IgD-negative memory B cell (primary cell): ENCODE results near the gene PLPP3. TPM values are rescaled to one million over a fixed set of nuclear protein-coding genes. Genes with fewer than 3 reads are reported as not detected.

ENCODE experiments used
- H3K27ac Mint-ChIP-seq, 3 donors: one replicate each; pipeline ENCODE4 v1.8.0; 2020 to 2022; ENCODE audit warnings: mild to moderate bottlenecking in 3 of 3, mixed read lengths in 3 of 3, moderate library complexity in 1 of 3
- H3K27me3 Mint-ChIP-seq: one replicate; pipeline ENCODE4 v1.8.0; 2021; ENCODE audit warnings: mixed read lengths
- H3K36me3 Mint-ChIP-seq: one replicate; pipeline ENCODE4 v1.8.0; 2020; ENCODE audit warnings: mild to moderate bottlenecking, mixed read lengths
- H3K4me1 Mint-ChIP-seq, 3 donors: one replicate each; pipeline ENCODE4 v1.8.0; 2020 to 2022; ENCODE audit warnings: mixed read lengths in 3 of 3, mild to moderate bottlenecking in 1 of 3
- H3K4me3 Mint-ChIP-seq, 4 donors: one replicate each; pipeline ENCODE4 v1.8.0; 2020 to 2022; ENCODE audit warnings: mild to moderate bottlenecking in 4 of 4, mixed read lengths in 4 of 4, moderate library complexity in 3 of 4
- H3K9me3 Mint-ChIP-seq, 3 donors: one replicate each; pipeline ENCODE4 v1.8.0; 2020 to 2021; ENCODE audit warnings: mixed read lengths in 3 of 3, mild to moderate bottlenecking in 1 of 3
- polyA plus RNA-seq: library from polyadenylated mRNA; unstranded; fragments of 300-500 nt; fragmentation: Illumina TruSeq; gene quantifications from one replicate; pipeline ENCODE4 v1.2.3, GENCODE V29; 2021

PLPP3 gene
- polyA plus RNA-seq, 1 donor from 2014 or later: 2.0 TPM

DNA sequence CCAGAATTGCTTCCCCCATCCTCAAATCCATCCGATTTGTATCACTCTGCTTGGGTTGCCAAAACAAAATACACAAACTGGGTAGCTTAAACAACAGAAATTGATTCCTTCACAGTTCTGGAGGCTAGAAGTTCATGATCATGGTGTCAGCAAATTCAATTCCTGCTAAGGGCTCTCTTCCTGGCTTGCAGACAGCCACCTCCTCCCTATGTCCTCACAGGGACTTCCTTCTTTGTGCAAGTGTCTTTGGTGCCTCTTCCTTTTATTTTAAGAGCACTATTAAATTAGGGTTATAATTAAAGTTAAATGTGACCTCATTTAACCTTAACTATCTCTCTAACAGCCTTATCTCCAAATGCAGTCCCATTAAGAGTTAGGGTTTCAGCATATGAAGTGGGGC is 112.8 kb downstream of the PLPP3 start:
- Mint-ChIP-seq H3K27ac (no peak overlapping the region), H3K4me3 (no peak overlapping the region), H3K9me3 (no peaks in the 10 kb centered on the region), H3K36me3 (peaks cover 2% of the 10 kb centered on the region), H3K4me1 (peaks cover 21 to 22% (median 22%) of the 10 kb centered on the region in 3 donors), H3K27me3 (no peaks in the 10 kb centered on the region)

GRCh38 chr1:56464294-56464693 is 115.1 kb downstream of the PLPP3 start:
- H3K27ac Mint-ChIP-seq: no peak overlapping the region
- peaks cover 0 to 7% (median 4%) of the 10 kb centered on the region in 3 donors for H3K4me1 Mint-ChIP-seq
- H3K36me3 Mint-ChIP-seq: peaks cover 2% of the 10 kb centered on the region
- no peaks in the 10 kb centered on the region for H3K27me3 Mint-ChIP-seq
- H3K9me3 Mint-ChIP-seq: no peaks in the 10 kb centered on the region
- no peak overlapping the region for H3K4me3 Mint-ChIP-seq

DNA sequence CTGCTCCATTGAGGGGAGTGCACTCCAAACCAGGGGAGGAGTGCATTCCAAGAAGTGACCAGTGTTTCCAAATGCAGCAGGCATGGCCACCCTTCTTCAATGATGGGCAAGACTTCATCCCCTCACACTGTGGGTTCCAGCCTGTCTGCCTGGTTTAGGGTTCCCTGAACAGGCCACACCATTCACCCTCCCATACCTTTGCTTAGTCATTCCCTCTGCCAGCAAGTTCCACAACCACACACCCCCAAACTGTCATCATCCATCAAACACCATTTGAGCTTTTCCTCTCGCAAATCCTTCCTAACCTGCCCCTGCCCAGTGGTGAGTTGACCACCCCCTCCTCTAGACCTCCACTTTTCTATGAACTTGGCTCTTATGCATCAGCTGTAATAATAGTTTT is 116.0 kb downstream of the PLPP3 start:
- Mint-ChIP-seq H3K4me3 (no peak overlapping the region), H3K4me1 (peaks cover 0 to 7% (median 4%) of the 10 kb centered on the region in 3 donors), H3K27ac (no peak overlapping the region), H3K9me3 (no peaks in the 10 kb centered on the region), H3K27me3 (no peaks in the 10 kb centered on the region), H3K36me3 (peaks cover 2% of the 10 kb centered on the region)

GRCh38 chr1:56462209-56462608 is 117.2 kb downstream of the PLPP3 start:
- Mint-ChIP-seq H3K9me3 (no peaks in the 10 kb centered on the region), H3K4me1 (peaks cover 0 to 7% (median 4%) of the 10 kb centered on the region in 3 donors), H3K36me3 (peaks cover 2% of the 10 kb centered on the region), H3K27ac (no peak overlapping the region), H3K4me3 (no peak overlapping the region), H3K27me3 (no peaks in the 10 kb centered on the region)

DNA sequence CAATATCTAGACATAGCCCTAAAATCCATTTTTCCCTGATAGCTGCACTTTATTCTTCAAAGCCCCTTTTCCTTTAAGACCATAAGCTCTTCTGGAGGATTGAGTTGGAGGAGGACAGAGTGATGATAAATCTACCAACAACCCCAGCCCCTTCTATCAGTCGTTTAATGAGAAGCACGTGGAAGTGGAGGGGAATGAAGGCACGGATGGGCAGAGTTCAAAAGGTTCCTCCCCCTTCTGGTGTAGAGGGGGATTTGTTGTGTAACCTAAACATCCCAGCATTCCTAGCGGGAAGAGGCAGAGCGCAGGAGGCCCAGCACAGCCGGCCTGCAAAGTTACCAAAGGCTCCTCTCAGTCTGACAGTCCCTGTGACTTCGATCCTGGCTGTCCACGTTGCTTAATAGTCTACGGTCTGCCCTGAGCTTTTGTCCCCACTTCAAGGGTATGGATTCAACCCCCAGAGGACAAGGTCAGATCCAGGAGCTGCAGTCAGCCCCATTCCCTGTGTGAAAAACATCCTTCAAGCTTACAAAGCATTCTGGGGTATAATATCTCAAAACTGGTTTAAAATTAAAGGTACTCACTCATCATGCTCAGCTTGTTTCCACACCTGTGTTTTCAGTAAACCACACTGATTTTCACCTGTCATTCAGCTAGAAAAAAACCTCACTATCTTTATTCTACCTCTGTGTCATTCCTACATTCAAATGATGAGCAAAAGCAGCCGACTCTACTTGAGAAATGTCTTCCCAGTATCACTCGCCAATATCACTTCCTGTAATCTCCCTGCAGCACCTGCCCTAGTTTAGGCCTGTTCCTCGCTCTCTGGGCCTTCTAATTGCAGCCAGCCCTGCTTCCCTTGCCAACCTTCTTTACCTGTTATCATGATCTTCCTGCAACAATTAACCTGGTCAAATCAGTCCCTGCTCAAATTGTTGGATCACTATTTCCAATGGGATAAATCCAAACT is 117.9 kb downstream of the PLPP3 start:
- H3K27ac Mint-ChIP-seq: no peak overlapping the region
- H3K27me3 Mint-ChIP-seq: no peaks in the 10 kb centered on the region
- peaks cover 2% of the 10 kb centered on the region for H3K36me3 Mint-ChIP-seq
- H3K9me3 Mint-ChIP-seq: no peaks in the 10 kb centered on the region
- H3K4me1 Mint-ChIP-seq: peaks cover 0 to 7% (median 4%) of the 10 kb centered on the region in 3 donors
- H3K4me3 Mint-ChIP-seq: no peak overlapping the region

- H3K4me3 Mint-ChIP-seq: no peak overlapping the region
- H3K9me3 Mint-ChIP-seq: no peaks in the 10 kb centered on the region
- no peaks in the 10 kb centered on the region for H3K27me3 Mint-ChIP-seq
- H3K27ac Mint-ChIP-seq: no peak overlapping the region
- H3K4me1 Mint-ChIP-seq: peaks cover 0 to 7% (median 4%) of the 10 kb centered on the region in 3 donors
- peaks cover 2% of the 10 kb centered on the region for H3K36me3 Mint-ChIP-seq
Measured at GRCh38 chr1:56459260-56459659, 120.1 kb downstream of the PLPP3 start.

DNA sequence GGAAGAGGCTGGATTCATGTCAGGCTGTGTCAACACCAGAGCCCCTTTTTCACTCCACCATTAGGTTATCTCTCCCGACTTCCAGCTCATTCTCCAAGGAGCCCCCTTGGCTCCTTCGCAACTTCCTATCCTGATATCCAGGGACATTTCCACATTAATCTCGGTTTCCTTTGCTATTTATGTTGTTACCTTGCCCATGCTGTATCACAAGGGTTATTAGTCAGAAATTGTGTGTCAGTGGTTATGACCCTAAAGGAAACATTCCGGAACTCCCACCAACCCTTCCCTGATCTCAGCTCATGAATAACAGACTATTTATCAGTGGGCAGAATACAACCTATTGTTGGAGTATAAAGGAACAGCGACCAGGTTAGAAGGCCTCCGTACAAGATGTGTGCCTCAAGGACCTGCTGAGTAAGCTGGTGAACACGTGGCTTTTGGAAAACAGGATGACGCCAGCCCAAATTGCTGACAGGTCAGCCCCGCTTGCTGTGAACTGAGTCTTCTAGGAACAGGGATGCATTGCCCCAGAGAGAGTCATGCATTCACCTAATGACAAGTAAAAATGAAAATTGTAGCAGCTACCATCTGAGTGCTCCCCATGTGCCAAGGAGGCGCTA is 121.5 kb downstream of the PLPP3 start:
- no peaks in the 10 kb centered on the region for H3K36me3 Mint-ChIP-seq
- H3K4me1 Mint-ChIP-seq: peaks cover 0 to 7% (median 4%) of the 10 kb centered on the region in 3 donors
- no peak overlapping the region for H3K27ac Mint-ChIP-seq
- no peaks in the 10 kb centered on the region for H3K27me3 Mint-ChIP-seq
- H3K4me3 Mint-ChIP-seq: no peak overlapping the region
- H3K9me3 Mint-ChIP-seq: no peaks in the 10 kb centered on the region

- no peaks in the 10 kb centered on the region for H3K27me3 Mint-ChIP-seq
- no peaks in the 10 kb centered on the region for H3K9me3 Mint-ChIP-seq
- H3K36me3 Mint-ChIP-seq: no peaks in the 10 kb centered on the region
- H3K4me3 Mint-ChIP-seq: no peak overlapping the region
- no peaks in the 10 kb centered on the region for H3K4me1 Mint-ChIP-seq
- H3K27ac Mint-ChIP-seq: no peak overlapping the region
Measured at GRCh38 chr1:56456435-56457101, 122.8 kb downstream of the PLPP3 start.

DNA sequence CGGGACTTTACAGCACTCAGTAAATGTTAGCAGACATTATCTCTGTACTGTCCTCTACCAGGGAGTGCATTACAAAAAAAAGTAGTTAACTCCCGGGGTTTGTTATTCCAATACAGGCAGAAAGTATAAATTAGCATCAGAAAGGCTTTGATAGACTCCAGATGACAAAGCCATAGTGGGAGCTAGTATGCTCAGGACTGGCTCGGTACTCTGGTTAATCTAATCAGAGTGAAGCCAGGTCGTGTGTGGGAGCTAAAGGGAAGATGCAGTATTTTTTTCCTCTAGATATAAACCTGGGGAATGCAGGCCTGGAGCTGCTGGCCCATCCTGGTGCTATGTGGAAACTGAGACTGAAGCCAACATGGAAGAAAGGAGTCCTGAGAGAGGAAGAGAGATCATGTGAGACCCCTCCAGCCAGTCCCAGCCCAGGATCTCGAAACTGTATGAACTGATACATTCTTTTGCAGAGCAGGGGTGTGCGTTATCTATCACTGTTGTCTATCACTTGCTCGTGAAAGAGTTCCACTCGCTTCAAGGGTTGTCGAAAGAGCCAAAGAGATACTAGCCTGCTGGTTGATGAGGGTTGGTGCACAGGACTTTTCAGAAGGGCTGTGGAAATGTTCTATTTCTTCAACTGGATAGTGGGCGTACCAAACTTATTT is 125.8 kb downstream of the PLPP3 start:
- Mint-ChIP-seq H3K4me1 (no peaks in the 10 kb centered on the region), H3K27me3 (peaks cover 1% of the 10 kb centered on the region), H3K36me3 (no peaks in the 10 kb centered on the region)

GRCh38 chr1:56453016-56453415 is 126.3 kb downstream of the PLPP3 start:
- Mint-ChIP-seq H3K4me3 (no peak overlapping the region), H3K4me1 (no peaks in the 10 kb centered on the region)

More for the DNA sequence above, 125.8 kb downstream of the PLPP3 start:
- no peaks in the 10 kb centered on the region for H3K9me3 Mint-ChIP-seq
- no peak overlapping the region for H3K27ac Mint-ChIP-seq
- H3K4me3 Mint-ChIP-seq: no peak overlapping the region

DNA sequence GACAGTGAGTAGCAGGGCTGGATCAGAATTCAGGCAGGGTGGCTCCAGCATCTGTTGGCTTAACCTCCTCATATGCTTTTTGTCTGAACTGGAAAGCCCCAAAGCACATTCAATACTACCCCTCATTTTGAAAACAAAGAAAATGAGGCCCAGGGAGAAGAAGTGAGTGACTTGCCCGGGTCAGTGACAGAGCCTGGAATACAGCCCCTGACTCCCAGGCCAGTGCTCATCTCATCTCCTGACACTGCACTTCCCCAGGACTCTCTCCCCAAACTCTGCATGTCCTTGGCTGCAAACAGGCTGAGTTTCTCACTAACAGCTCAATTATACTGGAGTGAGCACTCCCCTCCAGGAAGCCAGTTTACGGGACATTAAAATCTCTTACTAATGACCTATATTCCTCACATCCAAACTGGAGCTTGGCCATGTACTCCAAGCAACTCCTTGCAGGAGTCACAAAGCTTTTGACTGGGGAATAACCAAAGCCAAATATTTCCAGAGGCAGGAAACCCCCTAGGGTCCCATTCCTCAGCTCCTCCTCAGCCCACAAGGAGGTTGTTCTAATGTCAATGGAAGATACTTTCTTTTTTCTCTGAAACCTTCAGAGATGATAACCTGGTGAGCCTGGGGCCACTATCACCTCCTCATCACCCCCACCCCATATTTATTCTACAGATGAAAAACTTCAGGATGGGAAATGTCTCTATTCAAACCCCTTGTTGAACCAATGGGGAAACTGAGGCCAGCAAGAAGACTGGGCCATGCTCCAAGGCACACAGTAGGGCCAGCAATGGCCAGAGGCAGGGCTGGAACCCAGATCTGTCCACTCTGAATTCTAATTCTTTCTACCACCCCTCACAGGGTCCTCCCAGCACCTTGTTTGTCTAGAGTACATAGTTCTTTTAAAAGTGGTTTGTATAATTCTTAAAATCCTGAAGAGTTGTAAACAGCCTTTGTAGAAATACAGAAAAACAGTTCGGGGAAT is 127.0 kb downstream of the PLPP3 start:
- Mint-ChIP-seq H3K36me3 (no peaks in the 10 kb centered on the region), H3K4me3 (no peak overlapping the region), H3K27ac (no peak overlapping the region), H3K9me3 (no peaks in the 10 kb centered on the region), H3K27me3 (peaks cover 1% of the 10 kb centered on the region), H3K4me1 (no peaks in the 10 kb centered on the region)

More at GRCh38 chr1:56453016-56453415, 126.3 kb downstream of the PLPP3 start:
- no peaks in the 10 kb centered on the region for H3K9me3 Mint-ChIP-seq
- peaks cover 1% of the 10 kb centered on the region for H3K27me3 Mint-ChIP-seq
- no peaks in the 10 kb centered on the region for H3K36me3 Mint-ChIP-seq
- H3K27ac Mint-ChIP-seq: no peak overlapping the region

- H3K36me3 Mint-ChIP-seq: no peaks in the 10 kb centered on the region
- H3K4me3 Mint-ChIP-seq: no peak overlapping the region
- H3K9me3 Mint-ChIP-seq: no peaks in the 10 kb centered on the region
- no peaks in the 10 kb centered on the region for H3K4me1 Mint-ChIP-seq
- H3K27me3 Mint-ChIP-seq: peaks cover 1% of the 10 kb centered on the region
- no peak overlapping the region for H3K27ac Mint-ChIP-seq
Measured at GRCh38 chr1:56451491-56451890, 127.9 kb downstream of the PLPP3 start.

- H3K9me3 Mint-ChIP-seq: no peaks in the 10 kb centered on the region
- peaks cover 1% of the 10 kb centered on the region for H3K27me3 Mint-ChIP-seq
- no peak overlapping the region for H3K27ac Mint-ChIP-seq
- no peak overlapping the region for H3K4me3 Mint-ChIP-seq
- no peaks in the 10 kb centered on the region for H3K36me3 Mint-ChIP-seq
- H3K4me1 Mint-ChIP-seq: no peaks in the 10 kb centered on the region
Measured at GRCh38 chr1:56450004-56450666, 129.2 kb downstream of the PLPP3 start.
